Measurements from ENCODE around the gene ACTR6.

GRCh38 chr12:100208834-100209233 is 8.2 kb downstream of the ACTR6 start:
- TF ChIP-seq EZH2 (IDR thresholded peaks at IDR 0.05; ENCODE audit: insufficient read depth, poor library complexity, severe bottlenecking): no peak
- no peak for TF ChIP-seq EZH2phosphoT487 (IDR thresholded peaks at IDR 0.05; ENCODE audit: insufficient read depth, low read depth)

All from GM23248 (cell line).